ENCODE results near the gene UBE2R2.

GRCh38 chr9:33800886-33801285 is 16.1 kb upstream of the UBE2R2 start:
- TF ChIP-seq YY1 (IDR thresholded peaks at IDR 0.05; ENCODE audit: insufficient read depth, insufficient read length), result no peak
- no peak for TF ChIP-seq ZNF274 (IDR thresholded peaks at IDR 0.05; ENCODE audit: low read depth, low read length)
- no peak for TF ChIP-seq SUZ12 (IDR thresholded peaks at IDR 0.05; ENCODE audit: extremely low read depth, insufficient read depth, insufficient read length)
